ENCODE results near the gene STK39.

STK39 gene

GRCh38 chr2:168009900-168010299, 237.5 kb downstream of the STK39 start:
- H3K4me3 ChIP-seq (ENCODE audit: low read depth, low read length): no peak overlapping the region
- no peak for TF ChIP-seq CTCF (IDR thresholded peaks at IDR 0.05; ENCODE audit: borderline replicate concordance, insufficient read depth, low read depth, low read length)

GRCh38 chr2:168008646-168009195, 238.7 kb downstream of the STK39 start:
- no peak overlapping the region for H3K4me3 ChIP-seq (ENCODE audit: low read depth, low read length)
- TF ChIP-seq CTCF (IDR thresholded peaks at IDR 0.05; ENCODE audit: borderline replicate concordance, insufficient read depth, low read depth, low read length): no peak

- H3K4me3 ChIP-seq (ENCODE audit: low read depth, low read length): no peak overlapping the region
- TF ChIP-seq CTCF (IDR thresholded peaks at IDR 0.05; ENCODE audit: borderline replicate concordance, insufficient read depth, low read depth, low read length): no peak
Measured at GRCh38 chr2:168006498-168006897, 240.9 kb downstream of the STK39 start.

GRCh38 chr2:168005586-168005985, 241.8 kb downstream of the STK39 start:
- no peak overlapping the region for H3K4me3 ChIP-seq (ENCODE audit: low read depth, low read length)
- no peak for TF ChIP-seq CTCF (IDR thresholded peaks at IDR 0.05; ENCODE audit: borderline replicate concordance, insufficient read depth, low read depth, low read length)

GRCh38 chr2:168003876-168004275, 243.5 kb downstream of the STK39 start:
- no peak for TF ChIP-seq CTCF (IDR thresholded peaks at IDR 0.05; ENCODE audit: borderline replicate concordance, insufficient read depth, low read depth, low read length)
- H3K4me3 ChIP-seq (ENCODE audit: low read depth, low read length): no peak overlapping the region

GRCh38 chr2:168002021-168002553, 245.3 kb downstream of the STK39 start:
- no peak for TF ChIP-seq CTCF (IDR thresholded peaks at IDR 0.05; ENCODE audit: borderline replicate concordance, insufficient read depth, low read depth, low read length)
- H3K4me3 ChIP-seq (ENCODE audit: low read depth, low read length): no peak overlapping the region

GRCh38 chr2:167992278-167992677, 255.1 kb downstream of the STK39 start:
- no peak for TF ChIP-seq CTCF (IDR thresholded peaks at IDR 0.05; ENCODE audit: borderline replicate concordance, insufficient read depth, low read depth, low read length)
- H3K4me3 ChIP-seq (ENCODE audit: low read depth, low read length): no peak overlapping the region
